GM18951 (cell line): ENCODE measurements around the gene BATF3.

Experiments
- POLR2A ChIP-seq: IDR thresholded peaks from 4 replicates; pipeline ENCODE4 v1.6.1; 2011; ENCODE audit warnings: mild to moderate bottlenecking; ENCODE audit not compliant: insufficient read length, insufficient read depth; ENCODE audit errors: extremely low read depth
- in situ Hi-C: fragments of 300-500 bp; cut with MboI; formaldehyde crosslinking; loops from one replicate; pipeline ENCODE4 v1.12.0; 2022; ENCODE audit warnings: low sequenced_read_pairs, mixed read lengths, inconsistent platforms; ENCODE audit not compliant: unreplicated experiment

The BATF3 gene

DNA sequence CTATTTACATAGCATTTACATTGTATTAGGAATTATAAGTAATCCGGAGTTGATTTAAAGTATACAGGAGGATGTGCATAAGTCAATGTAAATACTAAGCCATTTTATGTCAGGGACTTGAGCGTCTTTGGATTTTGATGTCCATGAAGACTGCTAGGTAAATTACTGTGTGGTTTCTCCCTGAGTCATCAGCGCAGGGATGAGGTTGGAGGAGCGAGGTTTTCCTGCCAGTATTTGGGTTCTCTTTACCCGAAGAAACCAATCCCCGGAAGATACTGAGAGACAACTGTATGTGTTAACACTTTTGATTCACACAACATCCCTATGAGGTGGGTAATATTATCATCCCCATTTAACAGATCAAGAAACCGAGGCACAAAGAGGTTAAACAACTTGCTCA, 29.3 kb downstream of the BATF3 start:
- TF ChIP-seq POLR2A: no peak
- in situ Hi-C loops: loop anchor here (10.0 to 25.0 kb wide), 2 partner anchors 104 to 317 kb away; no protein-coding TSS in a partner anchor

DNA sequence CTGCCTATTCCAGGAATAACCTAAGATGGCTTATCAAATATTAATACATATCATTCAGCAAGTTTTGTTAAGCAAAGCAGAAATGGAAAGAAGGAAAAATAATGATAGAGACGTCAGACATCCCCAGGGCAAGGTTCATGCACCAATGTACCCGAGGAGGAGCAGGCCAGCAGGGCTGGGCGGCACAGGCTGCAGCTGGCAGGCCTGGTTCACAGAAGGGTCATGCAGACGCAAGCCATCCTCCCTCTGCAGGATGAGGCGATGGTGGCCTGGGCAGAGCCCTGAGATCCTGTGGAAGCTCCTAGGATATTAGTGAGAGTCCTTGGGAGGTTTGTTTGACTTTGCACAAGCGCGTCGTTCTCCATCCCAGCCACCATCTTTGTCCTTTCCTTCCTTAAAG, 30.0 kb downstream of the BATF3 start:
- TF ChIP-seq POLR2A: no peak
- in situ Hi-C loops: loop anchor here (25.0 kb wide), 1 partner anchor 318 kb away; no protein-coding TSS in a partner anchor

DNA sequence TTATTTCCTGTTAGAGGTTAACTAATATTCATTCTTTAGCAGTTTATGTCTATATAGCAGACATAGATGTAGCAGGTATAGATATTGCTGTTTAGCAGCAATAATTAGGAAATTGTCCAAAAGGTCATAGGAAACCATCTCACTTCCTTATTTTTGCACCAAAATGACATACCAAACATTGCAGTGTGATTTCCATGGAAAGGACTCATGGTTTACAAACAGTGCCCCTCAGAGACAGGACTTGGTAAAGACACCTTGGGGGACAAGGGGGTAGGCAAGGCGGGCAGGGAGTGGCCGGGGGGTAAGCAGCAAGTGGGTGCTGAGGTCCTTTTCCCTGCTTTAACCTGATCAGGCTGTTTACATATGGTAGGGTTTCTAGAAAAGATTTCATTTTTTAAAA, 30.5 kb downstream of the BATF3 start:
- in situ Hi-C loops: loop anchor here (25.0 kb wide), 1 partner anchor 318 kb away; no protein-coding TSS in a partner anchor
- no peak for TF ChIP-seq POLR2A

DNA sequence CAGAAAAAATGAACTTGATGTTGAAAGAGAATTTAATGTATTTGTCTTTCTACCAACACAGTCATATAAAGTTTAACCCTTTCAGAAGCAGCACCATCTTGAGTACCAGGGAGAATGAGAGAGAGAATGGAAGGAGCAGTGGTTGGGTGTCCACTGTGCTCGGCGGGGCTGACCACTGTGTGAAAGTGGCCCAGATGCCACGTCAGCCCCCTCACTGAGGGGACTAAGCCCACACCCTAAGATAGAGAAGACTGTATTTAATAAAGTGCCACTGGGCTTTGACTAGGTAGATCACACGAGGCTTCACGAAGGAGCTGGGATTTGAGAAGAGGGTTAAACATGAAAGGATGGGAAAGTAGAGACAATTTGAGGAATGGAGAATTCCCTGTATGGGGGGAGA, 31.2 kb downstream of the BATF3 start:
- in situ Hi-C loops: loop anchor here (25.0 kb wide), 1 partner anchor 319 kb away; no protein-coding TSS in a partner anchor
- TF ChIP-seq POLR2A: no peak

DNA sequence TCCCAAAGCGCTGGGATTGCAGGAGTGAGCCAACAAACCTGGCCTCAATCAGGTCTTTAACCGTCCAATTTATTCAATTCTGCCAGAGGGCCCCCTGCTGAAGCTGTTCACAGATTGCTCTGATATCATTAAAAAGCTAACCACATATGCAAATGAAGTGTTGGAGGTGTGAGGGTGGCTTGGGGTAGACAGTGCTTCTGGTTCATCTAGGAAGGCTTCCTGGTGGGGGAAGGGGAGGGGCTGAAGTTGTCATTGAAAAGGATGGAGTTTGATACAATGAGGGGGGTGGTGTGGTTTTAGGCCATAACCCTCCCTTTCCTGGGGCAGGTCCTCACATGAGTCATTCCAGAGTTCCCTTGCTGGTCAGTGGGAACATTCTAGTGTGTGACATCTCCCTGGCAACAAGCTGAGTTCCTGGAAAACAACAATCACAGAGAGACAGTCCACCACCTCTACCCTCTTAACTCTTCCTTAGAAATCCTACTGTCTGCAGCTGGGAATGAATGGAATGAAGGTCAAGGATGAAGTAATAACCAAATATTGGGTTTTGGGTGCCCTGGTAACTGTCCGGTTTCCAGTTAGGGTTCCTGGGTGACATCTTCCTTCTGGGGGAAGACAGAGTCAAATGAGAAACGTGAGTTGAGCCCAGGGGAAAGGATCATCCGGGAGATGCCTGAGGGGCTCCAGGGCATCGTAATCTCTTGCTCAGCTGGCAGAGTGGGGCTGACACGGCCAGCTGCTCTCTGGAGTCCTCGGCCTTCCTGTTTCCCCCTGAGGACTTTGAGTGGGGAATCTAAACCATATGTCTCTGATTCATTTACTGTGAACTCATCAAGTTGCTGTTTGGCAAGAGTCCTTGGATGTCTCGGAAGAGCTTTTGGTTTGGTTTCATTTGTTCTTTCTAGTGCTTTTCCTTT, 32.2 kb downstream of the BATF3 start:
- TF ChIP-seq POLR2A: no peak
- in situ Hi-C loops: loop anchor here (25.0 kb wide), 1 partner anchor 320 kb away; no protein-coding TSS in a partner anchor

DNA sequence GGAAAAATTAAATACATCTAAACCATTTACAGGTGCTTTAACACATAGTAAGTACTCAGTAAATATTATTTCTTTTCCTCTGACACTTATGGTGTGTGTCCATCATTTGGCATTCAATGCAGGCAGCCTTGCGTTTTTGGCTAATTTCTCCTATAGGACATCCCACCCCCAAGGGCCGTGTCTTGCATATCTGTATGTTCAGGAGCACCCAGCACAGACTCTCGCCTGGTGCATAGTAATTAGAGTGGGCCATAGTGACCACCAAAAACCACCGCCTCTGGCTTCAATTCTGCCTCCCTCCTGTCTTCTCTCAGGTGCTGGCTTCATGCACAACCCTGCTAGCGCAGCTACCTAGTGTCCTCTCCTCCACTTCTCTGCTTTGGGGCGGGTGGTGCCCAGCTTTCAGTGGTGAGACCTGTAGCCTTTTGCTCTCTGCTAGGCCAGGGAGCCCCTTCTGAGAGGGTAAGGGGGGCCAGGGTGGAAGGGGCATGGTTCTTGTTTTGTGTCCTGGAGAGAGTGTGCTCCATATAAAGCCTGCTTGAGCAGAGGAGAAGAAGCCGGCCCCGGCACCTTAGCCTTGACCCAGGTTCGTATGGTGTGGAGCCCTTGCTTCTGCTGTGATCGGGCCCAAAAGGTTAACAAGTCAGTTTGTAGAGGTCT, 33.4 kb downstream of the BATF3 start:
- no peak for TF ChIP-seq POLR2A
- in situ Hi-C loops: loop anchor here (25.0 kb wide), 1 partner anchor 321 kb away; no protein-coding TSS in a partner anchor

DNA sequence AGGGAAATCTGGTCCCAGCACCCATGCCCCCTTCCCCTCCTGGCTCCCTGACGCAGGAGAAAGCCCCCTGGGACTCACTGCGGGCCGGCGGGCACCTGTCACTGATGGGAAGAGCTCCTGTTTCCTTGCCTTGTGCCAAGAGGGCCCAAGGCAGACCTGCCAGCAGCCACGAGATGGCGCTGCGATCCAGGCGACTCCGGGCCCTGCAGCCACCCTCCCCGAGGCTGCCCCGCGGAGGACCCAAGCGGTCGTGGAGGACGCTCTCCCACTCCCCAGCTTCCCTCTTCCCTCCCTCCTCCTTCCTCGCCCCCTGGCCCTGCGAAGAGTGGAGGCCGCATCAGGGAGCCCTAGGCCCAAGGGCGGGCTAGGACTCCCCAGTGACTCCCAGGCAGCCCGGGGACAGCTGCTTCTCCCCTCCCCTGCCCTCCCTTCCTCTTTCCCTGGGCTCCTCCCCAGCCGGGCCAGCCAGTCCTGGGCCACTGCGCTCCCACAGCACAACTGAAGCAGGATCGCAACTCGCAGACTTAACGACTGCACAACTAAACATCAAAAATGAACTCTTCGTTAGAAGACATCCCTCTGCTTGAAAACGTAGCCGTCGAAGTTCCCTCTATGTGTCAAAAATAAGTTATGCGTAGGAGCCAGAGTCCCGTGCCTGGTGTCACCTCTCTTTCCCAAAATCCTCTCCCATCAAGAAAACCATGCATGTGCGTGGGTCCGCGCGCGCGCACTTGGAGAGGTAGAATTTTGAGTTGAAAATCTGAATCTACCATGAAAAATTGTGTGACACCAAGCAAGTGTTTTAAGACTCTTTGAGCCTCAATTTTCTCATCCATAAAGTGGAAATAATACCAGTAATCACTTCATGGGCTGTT, 34.2 kb downstream of the BATF3 start:
- in situ Hi-C loops: loop anchor here (25.0 kb wide), 1 partner anchor 322 kb away; no protein-coding TSS in a partner anchor
- no peak for TF ChIP-seq POLR2A

DNA sequence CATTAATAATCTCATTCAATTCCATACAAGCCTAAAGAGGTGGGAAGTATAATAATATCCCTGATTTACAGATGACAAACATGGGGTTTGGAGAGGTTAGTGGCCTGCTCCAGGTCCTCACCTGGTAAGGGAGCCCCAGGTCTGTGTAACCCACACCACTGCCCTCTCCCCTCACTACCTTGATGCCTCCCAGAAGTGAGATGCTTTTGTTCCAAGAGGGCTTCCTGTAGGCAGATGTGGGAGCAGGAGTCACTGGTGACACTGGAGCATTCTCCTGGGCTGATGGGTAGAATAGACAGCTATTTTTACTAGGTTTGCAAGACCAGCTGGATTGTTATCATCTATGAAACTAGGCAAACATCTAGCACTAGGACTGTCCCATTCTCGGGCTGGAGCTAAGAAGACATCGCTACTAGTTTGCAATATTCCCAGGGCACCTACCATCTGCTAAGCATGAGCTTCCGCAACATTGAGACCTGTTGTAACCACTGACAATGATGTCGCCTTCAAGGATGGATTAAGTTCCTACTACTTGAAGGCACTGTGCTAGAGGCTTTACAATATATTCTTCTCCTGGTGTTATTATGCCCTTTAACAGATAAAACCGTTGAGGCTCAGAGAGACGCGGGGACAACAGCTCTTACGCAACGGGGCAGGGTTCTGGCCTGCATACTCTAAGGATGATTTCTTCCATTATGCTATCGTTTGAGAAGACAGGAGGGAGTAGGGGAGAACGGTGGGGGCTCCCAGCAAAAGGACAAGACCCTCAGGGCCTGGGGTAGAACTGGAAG, 35.0 kb downstream of the BATF3 start:
- no peak for TF ChIP-seq POLR2A
- in situ Hi-C loops: loop anchor here (25.0 kb wide), 1 partner anchor 323 kb away; no protein-coding TSS in a partner anchor

DNA sequence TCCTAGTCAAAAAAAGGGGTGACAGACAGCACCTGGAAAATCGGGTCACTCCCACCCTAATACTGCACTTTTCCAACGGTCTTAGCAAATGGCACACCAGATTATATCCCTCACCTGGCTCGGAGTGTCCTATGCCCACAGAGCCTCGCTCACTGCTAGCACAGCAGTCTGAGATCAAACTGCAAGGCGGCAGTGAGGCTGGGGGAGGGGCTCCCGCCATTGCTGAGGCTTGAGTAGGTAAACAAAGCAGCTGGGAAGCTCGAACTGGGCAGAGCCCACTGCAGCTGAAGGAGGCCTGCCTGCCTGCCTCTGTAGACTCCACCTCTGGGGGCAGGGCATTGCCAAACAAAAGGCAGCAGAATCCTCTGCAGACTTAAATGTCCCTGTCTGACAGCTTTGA, 41.4 kb downstream of the BATF3 start:
- in situ Hi-C loops: loop anchor here (25.0 kb wide), 1 partner anchor 329 kb away; no protein-coding TSS in a partner anchor

DNA sequence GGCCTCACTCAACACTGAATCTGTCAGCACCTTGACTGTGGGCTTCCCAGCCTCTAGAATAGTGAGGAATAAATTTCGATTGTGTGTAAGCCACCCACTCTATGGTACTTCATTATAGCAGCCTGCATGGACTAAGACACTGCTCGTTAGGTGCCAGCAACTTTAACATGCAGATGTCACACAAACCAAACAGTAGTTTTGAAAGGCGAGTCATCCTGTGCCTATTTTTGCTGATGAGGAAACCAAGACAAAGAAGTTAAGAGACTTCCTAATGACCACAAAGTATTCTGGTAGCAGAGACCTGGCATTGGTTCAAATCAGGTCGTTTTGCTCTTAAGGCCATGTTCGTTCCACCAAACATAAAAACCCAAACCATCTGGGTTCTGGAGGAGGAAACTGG, 42.9 kb downstream of the BATF3 start:
- in situ Hi-C loops: loop anchor here (25.0 kb wide), 1 partner anchor 331 kb away; no protein-coding TSS in a partner anchor
- TF ChIP-seq POLR2A: no peak

DNA sequence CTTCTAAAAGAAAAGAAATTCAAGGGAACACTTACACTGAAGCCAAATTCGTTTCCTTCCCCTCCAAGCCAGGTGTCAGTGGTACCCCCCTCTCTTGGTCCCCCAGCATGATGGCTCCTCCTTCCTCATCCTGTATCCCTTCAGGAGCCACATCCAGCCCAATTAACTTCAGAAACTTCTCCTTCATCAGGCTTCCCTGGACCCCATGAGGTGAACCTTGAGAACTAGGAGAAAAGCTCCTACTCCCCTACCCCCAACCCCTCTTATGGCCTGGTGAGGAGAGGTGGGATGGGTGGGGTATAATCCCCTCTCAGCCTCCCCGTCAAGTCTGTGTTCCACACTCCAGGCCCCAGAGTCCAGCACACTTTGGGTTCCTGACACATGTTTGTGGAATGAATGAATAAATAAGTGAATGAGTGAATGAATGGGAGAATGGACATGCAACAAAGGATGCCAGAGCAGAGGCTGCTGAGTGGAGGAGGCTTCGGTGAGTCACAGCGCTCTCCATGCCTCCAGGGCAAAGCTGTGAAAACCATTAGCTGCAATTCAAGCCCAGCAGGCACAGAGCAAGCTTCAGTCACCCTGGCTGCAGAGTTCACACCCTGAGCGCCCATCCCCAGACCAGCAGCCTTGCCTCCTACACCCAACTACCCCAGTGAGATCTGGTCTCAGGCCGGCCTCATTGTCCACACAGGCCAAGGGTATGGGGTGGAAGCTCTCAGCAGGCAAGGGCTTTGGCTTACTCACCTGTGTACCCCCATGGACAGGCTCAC, 43.8 kb downstream of the BATF3 start:
- in situ Hi-C loops: loop anchor here (25.0 kb wide), 1 partner anchor 331 kb away; no protein-coding TSS in a partner anchor

DNA sequence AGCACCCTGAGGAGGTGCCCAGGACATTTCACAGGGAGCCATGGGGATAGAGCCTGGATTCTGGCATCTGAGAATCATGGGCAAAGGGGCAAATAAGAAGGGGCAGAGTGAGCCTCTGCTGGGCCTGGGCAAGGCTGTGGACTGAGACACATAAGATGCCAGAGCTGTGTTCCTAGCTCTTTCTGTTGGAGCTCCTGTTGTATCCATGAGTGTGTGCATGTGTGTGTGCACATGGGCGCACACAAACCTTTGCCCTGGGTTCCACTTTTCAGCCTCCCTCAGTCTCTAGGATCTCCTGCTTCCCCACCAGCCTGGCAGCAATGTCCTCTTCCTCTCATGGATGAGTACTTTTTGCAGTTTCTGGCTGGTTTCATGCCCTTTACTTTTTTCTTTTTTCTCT, 47.0 kb downstream of the BATF3 start:
- no peak for TF ChIP-seq POLR2A
- in situ Hi-C loops: loop anchor here (25.0 kb wide), 1 partner anchor 335 kb away; no protein-coding TSS in a partner anchor

More for the DNA sequence above, 43.8 kb downstream of the BATF3 start:
- TF ChIP-seq POLR2A: no peak
